Astrocyte (in vitro differentiated cells and primary cell): ENCODE results near the gene COL6A3. TPM values are rescaled to one million over a fixed set of nuclear protein-coding genes. Genes with fewer than 3 reads are reported as not detected.
A peak's percentile ranks its signal among the peaks of the same experiment; 100 is the strongest.
"Not testable (repeated sequence)": the region's sequence is repeated elsewhere in the genome, so short reads cannot be mapped to it uniquely, and the experiment has no call there.

ENCODE experiments used
- DNase-seq: peaks from one replicate; pipeline ENCODE4 v3.0.0-alpha.2; 2010; ENCODE audit warnings: low read depth
- FAIRE-seq: peaks from 2 replicates; lab custom pipeline; 2011; peaks lifted over from hg19 to GRCh38; lab: Jason Lieb, UNC
- H2AFZ ChIP-seq: 2 replicates; pipeline ENCODE4 v1.6.0; 2012; ENCODE audit warnings: low read depth, low read length, inconsistent platforms
- H3K27ac ChIP-seq: 2 replicates; pipeline ENCODE4 v1.5.1; 2011; ENCODE audit warnings: low read depth, low read length, inconsistent platforms
- H3K27me3 ChIP-seq: 2 replicates; pipeline ENCODE4 v1.6.0; 2011; ENCODE audit warnings: low read length, inconsistent platforms; ENCODE audit not compliant: insufficient read depth
- H3K36me3 ChIP-seq: 2 replicates; pipeline ENCODE4 v1.5.1; 2011; ENCODE audit warnings: low read length, inconsistent platforms; ENCODE audit not compliant: insufficient read depth
- H3K4me1 ChIP-seq: 2 replicates; pipeline ENCODE4 v1.5.1; 2011; ENCODE audit warnings: low read length, inconsistent platforms; ENCODE audit not compliant: insufficient read depth
- H3K4me2 ChIP-seq: 2 replicates; pipeline ENCODE4 v1.6.0; 2012; ENCODE audit warnings: low read length, inconsistent platforms
- H3K4me3 ChIP-seq: 2 replicates; pipeline ENCODE4 v1.5.1; 2011; ENCODE audit warnings: low read depth, mild to moderate bottlenecking, low read length, inconsistent platforms; ENCODE audit not compliant: insufficient read depth
- H3K79me2 ChIP-seq: 2 replicates; pipeline ENCODE4 v1.6.0; 2012; ENCODE audit warnings: mild to moderate bottlenecking, low read length, inconsistent platforms; ENCODE audit not compliant: insufficient read depth
- H3K9ac ChIP-seq: 2 replicates; pipeline ENCODE4 v1.6.0; 2012; ENCODE audit warnings: mild to moderate bottlenecking, low read length, inconsistent platforms
- H3K9me3 ChIP-seq: 2 replicates; pipeline ENCODE4 v1.5.1; 2012; ENCODE audit warnings: low read depth, mild to moderate bottlenecking, low read length, inconsistent platforms; ENCODE audit not compliant: insufficient read depth
- H4K20me1 ChIP-seq: 2 replicates; pipeline ENCODE4 v1.6.0; 2012; ENCODE audit warnings: low read length, inconsistent platforms; ENCODE audit not compliant: insufficient read depth
- H3K27ac Mint-ChIP-seq: one replicate; pipeline ENCODE4 v1.8.0; 2021; ENCODE audit warnings: mild to moderate bottlenecking, mixed read lengths; ENCODE audit not compliant: unreplicated experiment
- H3K27me3 Mint-ChIP-seq: one replicate; pipeline ENCODE4 v1.8.0; 2021; ENCODE audit warnings: low read depth, mixed read lengths; ENCODE audit not compliant: unreplicated experiment
- H3K36me3 Mint-ChIP-seq: one replicate; pipeline ENCODE4 v1.8.0; 2021; ENCODE audit warnings: low read depth, mixed read lengths; ENCODE audit not compliant: unreplicated experiment
- H3K4me1 Mint-ChIP-seq: one replicate; pipeline ENCODE4 v1.8.0; 2021; ENCODE audit warnings: low read depth, mixed read lengths; ENCODE audit not compliant: unreplicated experiment
- H3K4me3 Mint-ChIP-seq: one replicate; pipeline ENCODE4 v1.8.0; 2021; ENCODE audit warnings: mild to moderate bottlenecking, moderate library complexity, mixed read lengths; ENCODE audit not compliant: unreplicated experiment
- H3K9me3 Mint-ChIP-seq: one replicate; pipeline ENCODE4 v1.8.0; 2021; ENCODE audit warnings: mild to moderate bottlenecking, mixed read lengths; ENCODE audit not compliant: unreplicated experiment
- CTCF ChIP-seq: IDR thresholded peaks from 2 replicates; pipeline ENCODE4 v1.5.1; 2011; ENCODE audit warnings: low read depth, mild to moderate bottlenecking, inconsistent platforms, low read length, moderate library complexity; ENCODE audit not compliant: insufficient read depth
- EZH2 ChIP-seq: IDR thresholded peaks from 2 replicates; pipeline ENCODE4 v1.6.1; 2012; ENCODE audit warnings: mild to moderate bottlenecking, low read length, inconsistent platforms; ENCODE audit not compliant: insufficient read depth
- total RNA-seq: library from RNA; stranded (reverse); gene quantifications from 2 replicates; pipeline ENCODE4 v1.2.1, GENCODE V29; 2021

Gene COL6A3
- total RNA-seq, 1 donor from 2014 or later: 200 TPM

GRCh38 chr2:237304763-237305514, 109.0 kb downstream of the COL6A3 start:
- Histone ChIP-seq H3K27ac (peak overlapping the region; percentile 92), H3K27me3 (no peaks in the 10 kb centered on the region), H3K4me2 (peak overlapping the region; percentile 16), H3K4me1 (peaks cover 33% of the 10 kb centered on the region), H3K9me3 (no peaks in the 10 kb centered on the region), H2AFZ (no peak overlapping the region), H3K79me2 (no peaks in the 10 kb centered on the region), H4K20me1 (no peaks in the 10 kb centered on the region), H3K9ac (peak overlapping the region; percentile 51), H3K36me3 (no peaks in the 10 kb centered on the region), H3K4me3 (no peak overlapping the region)
- H3K27ac Mint-ChIP-seq: no peak overlapping the region
- FAIRE-seq (peak; percentile 85), DNase-seq (peak; percentile 93)
- H3K4me3 Mint-ChIP-seq: no peak overlapping the region
- no peak for TF ChIP-seq CTCF
- no peak for TF ChIP-seq EZH2
- H3K27me3 Mint-ChIP-seq: no peaks in the 10 kb centered on the region
- H3K9me3 Mint-ChIP-seq: peaks cover 24% of the 10 kb centered on the region
- no peaks in the 10 kb centered on the region for H3K36me3 Mint-ChIP-seq
- H3K4me1 Mint-ChIP-seq: peaks cover 22% of the 10 kb centered on the region

- H2AFZ ChIP-seq, FAIRE-seq, H3K4me3 Mint-ChIP-seq, H3K9ac ChIP-seq, H3K9me3 ChIP-seq, H3K36me3 Mint-ChIP-seq, H3K27me3 ChIP-seq, DNase-seq, H3K27ac Mint-ChIP-seq, H3K27ac ChIP-seq, H3K36me3 ChIP-seq, H3K4me3 ChIP-seq, H3K79me2 ChIP-seq, H4K20me1 ChIP-seq, H3K27me3 Mint-ChIP-seq, H3K4me2 ChIP-seq: not testable (repeated sequence)
- peaks cover 49% of the 10 kb centered on the region for H3K4me1 ChIP-seq
- Mint-ChIP-seq H3K4me1 (peaks cover 34% of the 10 kb centered on the region), H3K9me3 (peaks cover 24% of the 10 kb centered on the region)
Observed at GRCh38 chr2:237303244-237303643, 110.7 kb downstream of the COL6A3 start.

GRCh38 chr2:237301595-237301994, 112.4 kb downstream of the COL6A3 start:
- no peak overlapping the region for H3K4me3 ChIP-seq
- H4K20me1 ChIP-seq: no peaks in the 10 kb centered on the region
- no peaks in the 10 kb centered on the region for H3K36me3 ChIP-seq
- no peak for DNase-seq
- FAIRE-seq: no peak
- no peaks in the 10 kb centered on the region for H3K79me2 ChIP-seq
- H2AFZ ChIP-seq: no peak overlapping the region
- no peak overlapping the region for H3K27ac Mint-ChIP-seq
- H3K4me2 ChIP-seq: no peak overlapping the region
- H3K27me3 ChIP-seq: no peaks in the 10 kb centered on the region
- no peak overlapping the region for H3K4me3 Mint-ChIP-seq
- H3K4me1 ChIP-seq: peaks cover 61% of the 10 kb centered on the region
- H3K27ac ChIP-seq: no peak overlapping the region
- H3K4me1 Mint-ChIP-seq: peaks cover 48% of the 10 kb centered on the region
- H3K36me3 Mint-ChIP-seq: no peaks in the 10 kb centered on the region
- TF ChIP-seq CTCF: no peak
- no peak for TF ChIP-seq EZH2
- H3K27me3 Mint-ChIP-seq: no peaks in the 10 kb centered on the region
- H3K9ac ChIP-seq: no peak overlapping the region
- H3K9me3 ChIP-seq: no peaks in the 10 kb centered on the region
- peaks cover 20% of the 10 kb centered on the region for H3K9me3 Mint-ChIP-seq
